WTC11 (cell line): Measurements from ENCODE around the gene CLEC4D. TPM values are rescaled to one million over a fixed set of nuclear protein-coding genes. Genes with fewer than 3 reads are reported as not detected.

ENCODE experiments used
- ATAC-seq: fragments of 200-7000 bp; cut with Tn5 transposase; 2 replicates; pipeline ENCODE4 v1.10.0; 2021; ENCODE audit warnings: mild to moderate bottlenecking, moderate library complexity
- CTCF ChIA-PET: fragments of 300-600 bp; sonication (Branson Sonifier 250); formaldehyde crosslinking; loops from one replicate; lab custom pipeline; 2021; ENCODE audit warnings: antibody characterized with exemption; lab: Charles Lee
- POLR2A ChIA-PET: fragments of 350-600 bp; sonication (Branson Sonifier 250); formaldehyde crosslinking; loops from one replicate; lab custom pipeline; 2021; ENCODE audit warnings: antibody characterized with exemption; lab: Charles Lee
- DNase-seq: peaks from one replicate; pipeline ENCODE4 v3.0.0; 2021; ENCODE audit warnings: low spot score
- H3K27ac Mint-ChIP-seq: 2 replicates; pipeline ENCODE4 v1.8.0; 2021; ENCODE audit warnings: mixed read lengths
- H3K27me3 Mint-ChIP-seq: 2 replicates; pipeline ENCODE4 v1.8.0; 2021; ENCODE audit warnings: low read depth, mild to moderate bottlenecking, moderate library complexity, mixed read lengths
- H3K36me3 Mint-ChIP-seq: 2 replicates; pipeline ENCODE4 v1.8.0; 2021; ENCODE audit warnings: mixed read lengths
- H3K4me1 Mint-ChIP-seq: 2 replicates; pipeline ENCODE4 v1.8.0; 2022; ENCODE audit warnings: mixed read lengths
- H3K4me3 Mint-ChIP-seq: 2 replicates; pipeline ENCODE4 v1.8.0; 2021; ENCODE audit warnings: mild to moderate bottlenecking, moderate library complexity, mixed read lengths
- H3K9me3 Mint-ChIP-seq: 2 replicates; pipeline ENCODE4 v1.8.0; 2021; ENCODE audit warnings: mixed read lengths
- ELF4 ChIP-seq: sonication (generic); formaldehyde crosslinking; IDR thresholded peaks from 2 replicates; pipeline ENCODE4 v1.8.1; 2022; ENCODE audit warnings: low read depth, mild to moderate bottlenecking, moderate library complexity, missing genetic modification reagents
- EMX1 ChIP-seq: fragments of 250-450 bp; sonication (Bioruptor Pico); IDR thresholded peaks from 2 replicates; pipeline ENCODE4 v1.8.0; 2021; ENCODE audit warnings: mild to moderate bottlenecking
- FOXP1 ChIP-seq: sonication (generic); formaldehyde crosslinking; IDR thresholded peaks from 2 replicates; pipeline ENCODE4 v1.8.0; 2022; ENCODE audit warnings: missing genetic modification reagents, mild to moderate bottlenecking, moderate library complexity, borderline replicate concordance
- GTF2I ChIP-seq: fragments of 250-450 bp; sonication (Bioruptor Pico); conservative IDR thresholded peaks from 2 replicates; pipeline ENCODE4 v1.4.0; 2021; ENCODE audit warnings: mild to moderate bottlenecking
- HMGA2 ChIP-seq: fragments of 250-450 bp; sonication (Bioruptor Pico); IDR thresholded peaks from 2 replicates; pipeline ENCODE4 v1.4.0; 2021; ENCODE audit warnings: mild to moderate bottlenecking, moderate library complexity
- IRF2 ChIP-seq: sonication (generic); formaldehyde crosslinking; IDR thresholded peaks from 2 replicates; pipeline ENCODE4 v1.8.0; 2022; ENCODE audit warnings: low read depth, missing genetic modification reagents, borderline replicate concordance
- KAT7 ChIP-seq: sonication (generic); formaldehyde crosslinking; IDR thresholded peaks from 2 replicates; pipeline ENCODE4 v1.8.1; 2023; ENCODE audit warnings: missing genetic modification reagents, mild to moderate bottlenecking, borderline replicate concordance
- NR2C2 ChIP-seq: sonication (generic); formaldehyde crosslinking; IDR thresholded peaks from 2 replicates; pipeline ENCODE4 v1.8.0; 2022; ENCODE audit warnings: mild to moderate bottlenecking, missing genetic modification reagents
- PRRX2 ChIP-seq: fragments of 250-450 bp; sonication (Bioruptor Pico); IDR thresholded peaks from 2 replicates; pipeline ENCODE4 v1.8.0; 2021; ENCODE audit warnings: mild to moderate bottlenecking
- SMAD3 ChIP-seq: sonication (generic); formaldehyde crosslinking; IDR thresholded peaks from 2 replicates; pipeline ENCODE4 v1.8.0; 2022; ENCODE audit warnings: missing genetic modification reagents, mild to moderate bottlenecking, borderline replicate concordance
- SOX15 ChIP-seq: fragments of 250-450 bp; sonication (Bioruptor Pico); IDR thresholded peaks from 2 replicates; pipeline ENCODE4 v1.9.0; 2021; ENCODE audit warnings: mild to moderate bottlenecking
- TEAD4 ChIP-seq: sonication (generic); formaldehyde crosslinking; IDR thresholded peaks from 2 replicates; pipeline ENCODE4 v1.8.0; 2022; ENCODE audit warnings: mild to moderate bottlenecking, missing genetic modification reagents
- ZNF138 ChIP-seq: sonication (generic); formaldehyde crosslinking; conservative IDR thresholded peaks from 2 replicates; pipeline ENCODE4 v1.8.1; 2022; ENCODE audit warnings: mild to moderate bottlenecking, moderate library complexity, missing genetic modification reagents
- ZNF263 ChIP-seq: sonication (generic); formaldehyde crosslinking; IDR thresholded peaks from 2 replicates; pipeline ENCODE4 v1.8.1; 2022; ENCODE audit warnings: low read depth, mild to moderate bottlenecking, moderate library complexity, missing genetic modification reagents
- ZNF396 ChIP-seq: fragments of 250-450 bp; sonication (Bioruptor Pico); IDR thresholded peaks from 2 replicates; pipeline ENCODE4 v1.8.0; 2021; ENCODE audit warnings: mild to moderate bottlenecking, moderate library complexity, borderline replicate concordance
- ZNF671 ChIP-seq: fragments of 250-450 bp; sonication (Bioruptor Pico); IDR thresholded peaks from 2 replicates; pipeline ENCODE4 v1.8.0; 2021; ENCODE audit warnings: mild to moderate bottlenecking
- total RNA-seq: library from RNA; stranded (reverse); gene quantifications from 3 replicates; pipeline ENCODE4 v1.2.3, GENCODE V29; 2021
- TF ChIP-seq, protein P1 (sequence below): sonication (generic); formaldehyde crosslinking; IDR thresholded peaks from 2 replicates; pipeline ENCODE4 v1.8.0; 2023; ENCODE audit warnings: missing genetic modification reagents
- TF ChIP-seq, protein P2 (sequence below): sonication (generic); formaldehyde crosslinking; IDR thresholded peaks from 2 replicates; pipeline ENCODE4 v1.8.1; 2022; ENCODE audit warnings: low read depth, mild to moderate bottlenecking, moderate library complexity, missing genetic modification reagents, borderline replicate concordance
- TF ChIP-seq, protein P3 (sequence below): sonication (generic); formaldehyde crosslinking; IDR thresholded peaks from 2 replicates; pipeline ENCODE4 v1.8.1; 2022; ENCODE audit warnings: mild to moderate bottlenecking, moderate library complexity, missing genetic modification reagents
- TF ChIP-seq, protein P4 (sequence below): sonication (generic); formaldehyde crosslinking; IDR thresholded peaks from 2 replicates; pipeline ENCODE4 v1.8.0; 2023; ENCODE audit warnings: mild to moderate bottlenecking, missing genetic modification reagents
- TF ChIP-seq, protein P5 (sequence below): sonication (generic); formaldehyde crosslinking; IDR thresholded peaks from 2 replicates; pipeline ENCODE4 v1.8.0; 2022; ENCODE audit warnings: mild to moderate bottlenecking, missing genetic modification reagents
- TF ChIP-seq, protein P6 (sequence below): sonication (generic); formaldehyde crosslinking; IDR thresholded peaks from 2 replicates; pipeline ENCODE4 v1.8.1; 2023; ENCODE audit warnings: mild to moderate bottlenecking, missing genetic modification reagents, moderate library complexity
- TF ChIP-seq, protein P7 (sequence below): sonication (generic); formaldehyde crosslinking; conservative IDR thresholded peaks from 2 replicates; pipeline ENCODE4 v1.8.1; 2022; ENCODE audit warnings: mild to moderate bottlenecking, missing genetic modification reagents
- TF ChIP-seq, protein P8 (sequence below): fragments of 250-450 bp; sonication (Bioruptor Pico); IDR thresholded peaks from 2 replicates; pipeline ENCODE4 v1.9.0; 2021; ENCODE audit warnings: mild to moderate bottlenecking

Gene CLEC4D
- total RNA-seq, 1 experiment from 2014 or later, result 0.09 TPM

DNA sequence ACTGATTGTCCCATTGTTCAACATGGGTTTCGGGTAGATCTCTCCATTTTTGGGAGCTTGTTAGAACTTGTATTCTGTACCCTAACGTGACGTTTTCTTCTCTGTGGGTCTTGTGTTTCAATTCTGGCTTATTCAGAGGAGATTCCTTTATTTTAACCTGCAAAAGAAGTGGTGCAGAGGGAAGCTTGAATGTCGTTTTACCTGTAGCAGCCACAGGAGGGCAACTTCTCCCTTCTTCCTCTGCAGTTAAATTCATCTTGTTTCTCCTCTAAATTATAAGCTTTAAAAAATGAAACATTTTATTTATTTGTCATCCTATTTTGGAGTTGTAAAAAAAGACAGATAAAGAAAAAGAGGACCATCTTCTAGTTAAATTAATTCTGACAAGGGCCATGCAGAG lies 13.7 kb upstream of the CLEC4D start:
- TF ChIP-seq ZNF263, result no peak
- no peak for TF ChIP-seq ZNF138 (CRISPR knock-in tag)
- TF ChIP-seq, protein P1, sequence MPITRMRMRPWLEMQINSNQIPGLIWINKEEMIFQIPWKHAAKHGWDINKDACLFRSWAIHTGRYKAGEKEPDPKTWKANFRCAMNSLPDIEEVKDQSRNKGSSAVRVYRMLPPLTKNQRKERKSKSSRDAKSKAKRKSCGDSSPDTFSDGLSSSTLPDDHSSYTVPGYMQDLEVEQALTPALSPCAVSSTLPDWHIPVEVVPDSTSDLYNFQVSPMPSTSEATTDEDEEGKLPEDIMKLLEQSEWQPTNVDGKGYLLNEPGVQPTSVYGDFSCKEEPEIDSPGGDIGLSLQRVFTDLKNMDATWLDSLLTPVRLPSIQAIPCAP, result no peak
- TF ChIP-seq FOXP1 (CRISPR knock-in tag), result no peak
- TF ChIP-seq, protein P2, sequence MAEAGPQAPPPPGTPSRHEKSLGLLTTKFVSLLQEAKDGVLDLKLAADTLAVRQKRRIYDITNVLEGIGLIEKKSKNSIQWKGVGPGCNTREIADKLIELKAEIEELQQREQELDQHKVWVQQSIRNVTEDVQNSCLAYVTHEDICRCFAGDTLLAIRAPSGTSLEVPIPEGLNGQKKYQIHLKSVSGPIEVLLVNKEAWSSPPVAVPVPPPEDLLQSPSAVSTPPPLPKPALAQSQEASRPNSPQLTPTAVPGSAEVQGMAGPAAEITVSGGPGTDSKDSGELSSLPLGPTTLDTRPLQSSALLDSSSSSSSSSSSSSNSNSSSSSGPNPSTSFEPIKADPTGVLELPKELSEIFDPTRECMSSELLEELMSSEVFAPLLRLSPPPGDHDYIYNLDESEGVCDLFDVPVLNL, result no peak
- TF ChIP-seq, protein P3, sequence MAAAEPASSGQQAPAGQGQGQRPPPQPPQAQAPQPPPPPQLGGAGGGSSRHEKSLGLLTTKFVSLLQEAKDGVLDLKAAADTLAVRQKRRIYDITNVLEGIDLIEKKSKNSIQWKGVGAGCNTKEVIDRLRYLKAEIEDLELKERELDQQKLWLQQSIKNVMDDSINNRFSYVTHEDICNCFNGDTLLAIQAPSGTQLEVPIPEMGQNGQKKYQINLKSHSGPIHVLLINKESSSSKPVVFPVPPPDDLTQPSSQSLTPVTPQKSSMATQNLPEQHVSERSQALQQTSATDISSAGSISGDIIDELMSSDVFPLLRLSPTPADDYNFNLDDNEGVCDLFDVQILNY (CRISPR knock-in tag), result no peak
- Mint-ChIP-seq H3K4me3 (no peak overlapping the region), H3K27me3 (no peaks in the 10 kb centered on the region; the same call in 1 of the 2 replicates), H3K9me3 (peaks cover 4% of the 10 kb centered on the region), H3K36me3 (peaks cover 4% of the 10 kb centered on the region), H3K27ac (no peak overlapping the region), H3K4me1 (peaks cover 20% of the 10 kb centered on the region)
- ATAC-seq, result 0 out of 2 replicates have a peak, but pooled peaks have one; percentile 43
- ChIA-PET POLR2A (no interaction called here), CTCF (interaction anchor here (0.6 to 1.2 kb wide), 9 partner anchors 10 to 361 kb away, joined by 3 to 7 read pairs (median 3); no protein-coding TSS in a partner anchor)
- no peak for DNase-seq

DNA sequence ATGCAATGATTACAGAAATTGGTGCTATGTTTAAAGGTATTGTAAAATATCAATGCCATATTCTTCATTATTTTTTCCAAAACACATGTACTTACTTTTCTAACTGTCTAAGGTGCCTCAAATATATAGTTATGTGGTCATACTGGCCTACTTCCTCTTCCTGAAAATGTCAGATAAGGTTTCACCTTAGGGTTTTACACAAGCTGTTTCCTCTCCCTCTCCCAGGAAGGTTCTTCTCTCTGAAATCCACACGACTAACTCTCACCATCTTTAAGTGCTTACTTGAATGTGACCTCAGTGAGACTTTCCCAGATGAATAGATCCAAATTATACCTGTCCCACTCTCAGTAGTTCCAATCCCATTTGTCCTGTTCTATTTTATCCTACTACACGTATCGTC lies 11.6 kb upstream of the CLEC4D start:
- no peak overlapping the region for H3K4me3 Mint-ChIP-seq
- peaks cover 3% of the 10 kb centered on the region; the same call in 1 of the 2 replicates for H3K9me3 Mint-ChIP-seq
- no peaks in the 10 kb centered on the region for H3K27me3 Mint-ChIP-seq
- ATAC-seq, result no peak
- H3K27ac Mint-ChIP-seq, result no peak overlapping the region
- no peak for DNase-seq
- POLR2A ChIA-PET, result no interaction called here
- H3K36me3 Mint-ChIP-seq, result no peaks in the 10 kb centered on the region
- H3K4me1 Mint-ChIP-seq, result peaks cover 12% of the 10 kb centered on the region
- CTCF ChIA-PET, result interaction anchor here (1.2 kb wide), 1 partner anchor 107 kb away, joined by 4 read pairs; no protein-coding TSS in a partner anchor
- TF ChIP-seq ELF4 (CRISPR knock-in tag) (no peak), TEAD4 (CRISPR knock-in tag) (no peak), EMX1 (no peak), IRF2 (CRISPR knock-in tag) (no peak), KAT7 (CRISPR knock-in tag) (no peak), SOX15 (CRISPR knock-in tag) (no peak), SMAD3 (CRISPR knock-in tag) (no peak), NR2C2 (CRISPR knock-in tag) (no peak), ZNF396 (CRISPR knock-in tag) (no peak), PRRX2 (CRISPR knock-in tag) (no peak), GTF2I (CRISPR knock-in tag) (no peak), ZNF671 (no peak), HMGA2 (CRISPR knock-in tag) (no peak)
- TF ChIP-seq, protein P4, sequence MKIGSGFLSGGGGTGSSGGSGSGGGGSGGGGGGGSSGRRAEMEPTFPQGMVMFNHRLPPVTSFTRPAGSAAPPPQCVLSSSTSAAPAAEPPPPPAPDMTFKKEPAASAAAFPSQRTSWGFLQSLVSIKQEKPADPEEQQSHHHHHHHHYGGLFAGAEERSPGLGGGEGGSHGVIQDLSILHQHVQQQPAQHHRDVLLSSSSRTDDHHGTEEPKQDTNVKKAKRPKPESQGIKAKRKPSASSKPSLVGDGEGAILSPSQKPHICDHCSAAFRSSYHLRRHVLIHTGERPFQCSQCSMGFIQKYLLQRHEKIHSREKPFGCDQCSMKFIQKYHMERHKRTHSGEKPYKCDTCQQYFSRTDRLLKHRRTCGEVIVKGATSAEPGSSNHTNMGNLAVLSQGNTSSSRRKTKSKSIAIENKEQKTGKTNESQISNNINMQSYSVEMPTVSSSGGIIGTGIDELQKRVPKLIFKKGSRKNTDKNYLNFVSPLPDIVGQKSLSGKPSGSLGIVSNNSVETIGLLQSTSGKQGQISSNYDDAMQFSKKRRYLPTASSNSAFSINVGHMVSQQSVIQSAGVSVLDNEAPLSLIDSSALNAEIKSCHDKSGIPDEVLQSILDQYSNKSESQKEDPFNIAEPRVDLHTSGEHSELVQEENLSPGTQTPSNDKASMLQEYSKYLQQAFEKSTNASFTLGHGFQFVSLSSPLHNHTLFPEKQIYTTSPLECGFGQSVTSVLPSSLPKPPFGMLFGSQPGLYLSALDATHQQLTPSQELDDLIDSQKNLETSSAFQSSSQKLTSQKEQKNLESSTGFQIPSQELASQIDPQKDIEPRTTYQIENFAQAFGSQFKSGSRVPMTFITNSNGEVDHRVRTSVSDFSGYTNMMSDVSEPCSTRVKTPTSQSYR (CRISPR knock-in tag), result no peak
- TF ChIP-seq, protein P5, sequence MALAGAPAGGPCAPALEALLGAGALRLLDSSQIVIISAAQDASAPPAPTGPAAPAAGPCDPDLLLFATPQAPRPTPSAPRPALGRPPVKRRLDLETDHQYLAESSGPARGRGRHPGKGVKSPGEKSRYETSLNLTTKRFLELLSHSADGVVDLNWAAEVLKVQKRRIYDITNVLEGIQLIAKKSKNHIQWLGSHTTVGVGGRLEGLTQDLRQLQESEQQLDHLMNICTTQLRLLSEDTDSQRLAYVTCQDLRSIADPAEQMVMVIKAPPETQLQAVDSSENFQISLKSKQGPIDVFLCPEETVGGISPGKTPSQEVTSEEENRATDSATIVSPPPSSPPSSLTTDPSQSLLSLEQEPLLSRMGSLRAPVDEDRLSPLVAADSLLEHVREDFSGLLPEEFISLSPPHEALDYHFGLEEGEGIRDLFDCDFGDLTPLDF (CRISPR knock-in tag), result no peak
- TF ChIP-seq, protein P3 (CRISPR knock-in tag), result no peak
- TF ChIP-seq, protein P6, sequence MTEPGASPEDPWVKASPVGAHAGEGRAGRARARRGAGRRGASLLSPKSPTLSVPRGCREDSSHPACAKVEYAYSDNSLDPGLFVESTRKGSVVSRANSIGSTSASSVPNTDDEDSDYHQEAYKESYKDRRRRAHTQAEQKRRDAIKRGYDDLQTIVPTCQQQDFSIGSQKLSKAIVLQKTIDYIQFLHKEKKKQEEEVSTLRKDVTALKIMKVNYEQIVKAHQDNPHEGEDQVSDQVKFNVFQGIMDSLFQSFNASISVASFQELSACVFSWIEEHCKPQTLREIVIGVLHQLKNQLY, result no peak
- TF ChIP-seq, protein P7, sequence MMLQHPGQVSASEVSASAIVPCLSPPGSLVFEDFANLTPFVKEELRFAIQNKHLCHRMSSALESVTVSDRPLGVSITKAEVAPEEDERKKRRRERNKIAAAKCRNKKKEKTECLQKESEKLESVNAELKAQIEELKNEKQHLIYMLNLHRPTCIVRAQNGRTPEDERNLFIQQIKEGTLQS, result no peak
- TF ChIP-seq, protein P8, sequence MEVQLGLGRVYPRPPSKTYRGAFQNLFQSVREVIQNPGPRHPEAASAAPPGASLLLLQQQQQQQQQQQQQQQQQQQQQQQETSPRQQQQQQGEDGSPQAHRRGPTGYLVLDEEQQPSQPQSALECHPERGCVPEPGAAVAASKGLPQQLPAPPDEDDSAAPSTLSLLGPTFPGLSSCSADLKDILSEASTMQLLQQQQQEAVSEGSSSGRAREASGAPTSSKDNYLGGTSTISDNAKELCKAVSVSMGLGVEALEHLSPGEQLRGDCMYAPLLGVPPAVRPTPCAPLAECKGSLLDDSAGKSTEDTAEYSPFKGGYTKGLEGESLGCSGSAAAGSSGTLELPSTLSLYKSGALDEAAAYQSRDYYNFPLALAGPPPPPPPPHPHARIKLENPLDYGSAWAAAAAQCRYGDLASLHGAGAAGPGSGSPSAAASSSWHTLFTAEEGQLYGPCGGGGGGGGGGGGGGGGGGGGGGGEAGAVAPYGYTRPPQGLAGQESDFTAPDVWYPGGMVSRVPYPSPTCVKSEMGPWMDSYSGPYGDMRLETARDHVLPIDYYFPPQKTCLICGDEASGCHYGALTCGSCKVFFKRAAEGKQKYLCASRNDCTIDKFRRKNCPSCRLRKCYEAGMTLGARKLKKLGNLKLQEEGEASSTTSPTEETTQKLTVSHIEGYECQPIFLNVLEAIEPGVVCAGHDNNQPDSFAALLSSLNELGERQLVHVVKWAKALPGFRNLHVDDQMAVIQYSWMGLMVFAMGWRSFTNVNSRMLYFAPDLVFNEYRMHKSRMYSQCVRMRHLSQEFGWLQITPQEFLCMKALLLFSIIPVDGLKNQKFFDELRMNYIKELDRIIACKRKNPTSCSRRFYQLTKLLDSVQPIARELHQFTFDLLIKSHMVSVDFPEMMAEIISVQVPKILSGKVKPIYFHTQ, result no peak
